ENCODE results near the gene AUTS2.

Gene AUTS2

DNA sequence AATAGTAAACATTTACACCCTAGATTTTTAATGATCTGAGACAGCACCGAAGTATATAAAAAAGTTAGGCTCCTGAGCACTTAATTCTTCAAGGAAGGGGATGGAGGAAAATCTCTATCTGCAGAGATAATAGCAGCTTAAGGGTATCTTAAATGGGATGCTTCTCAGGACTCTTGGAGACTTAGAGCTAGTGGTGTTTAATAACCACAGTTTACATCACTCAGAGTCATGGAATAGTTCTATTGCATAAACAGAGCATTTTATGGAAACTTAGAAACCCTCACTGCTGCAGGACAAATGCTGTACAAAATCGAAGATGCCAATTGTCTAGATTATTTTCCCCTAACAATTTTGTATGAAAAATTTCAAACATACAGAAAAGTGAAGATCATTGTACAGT, 1134.8 kb downstream of the AUTS2 start:
- Histone ChIP-seq H3K27ac (ENCODE audit: low read length) (no peak overlapping the region), H3K36me3 (ENCODE audit: insufficient read depth, low read depth, low read length) (peaks cover 26% of the 10 kb centered on the region), H3K27me3 (ENCODE audit: insufficient read depth, low read length) (no peaks in the 10 kb centered on the region), H3K4me1 (ENCODE audit: insufficient read depth, low read length) (peaks cover 45% of the 10 kb centered on the region), H3K9ac (ENCODE audit: low read depth, low read length) (no peak overlapping the region), H3K9me3 (ENCODE audit: insufficient read depth, low read depth, low read length) (peaks cover 6% of the 10 kb centered on the region; the same call in 1 of the 2 replicates), H3K4me3 (ENCODE audit: low read length) (no peak overlapping the region)

DNA sequence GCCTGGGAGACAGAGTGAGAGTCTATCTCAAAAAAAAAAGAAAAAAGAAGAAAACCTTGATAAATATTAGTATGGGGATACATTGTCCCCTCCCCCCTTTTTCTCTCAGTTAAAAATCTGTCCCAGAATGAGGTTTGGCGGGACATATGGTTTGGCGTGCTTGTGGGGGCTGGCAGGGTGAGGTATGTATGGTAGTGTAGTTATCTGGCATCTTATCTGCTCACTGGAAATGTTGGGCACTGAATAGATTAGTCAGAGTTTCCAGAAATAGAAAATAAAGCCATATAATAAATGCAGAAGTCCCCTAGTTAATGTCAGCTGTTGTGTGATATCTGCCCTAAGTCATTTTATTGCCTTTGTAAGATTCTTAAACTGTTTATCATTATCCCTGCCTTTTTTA, 1136.1 kb downstream of the AUTS2 start:
- Histone ChIP-seq H3K36me3 (ENCODE audit: insufficient read depth, low read depth, low read length) (peaks cover 33% of the 10 kb centered on the region), H3K4me1 (ENCODE audit: insufficient read depth, low read length) (peaks cover 42% of the 10 kb centered on the region)

DNA sequence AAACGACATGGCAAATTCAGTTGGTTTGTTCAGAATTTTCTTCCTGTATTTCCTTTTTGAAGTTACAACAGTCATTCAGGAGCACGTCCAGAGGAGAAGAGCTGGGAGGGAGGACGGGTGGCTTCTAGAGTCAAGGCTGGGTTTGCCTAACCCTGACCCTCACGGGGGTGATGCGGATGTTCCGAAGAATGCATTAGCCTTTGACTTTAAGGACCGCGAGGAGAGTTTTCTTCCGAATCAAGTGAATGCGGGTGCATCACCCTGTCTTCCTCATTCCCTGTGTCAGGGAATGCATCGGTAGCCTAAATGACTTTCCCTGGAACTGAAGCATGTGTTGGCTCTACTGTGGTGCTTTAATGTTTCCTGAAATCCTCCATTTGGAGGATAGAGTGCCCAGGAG, 1137.0 kb downstream of the AUTS2 start:
- no peak overlapping the region for H3K9ac ChIP-seq (ENCODE audit: low read depth, low read length)

More for the DNA sequence above, 1136.1 kb downstream of the AUTS2 start:
- Histone ChIP-seq H3K9ac (ENCODE audit: low read depth, low read length) (no peak overlapping the region), H3K4me3 (ENCODE audit: low read length) (no peak overlapping the region), H3K27me3 (ENCODE audit: insufficient read depth, low read length) (no peaks in the 10 kb centered on the region), H3K9me3 (ENCODE audit: insufficient read depth, low read depth, low read length) (peaks cover 6% of the 10 kb centered on the region; the same call in 1 of the 2 replicates), H3K27ac (ENCODE audit: low read length) (no peak overlapping the region)

DNA sequence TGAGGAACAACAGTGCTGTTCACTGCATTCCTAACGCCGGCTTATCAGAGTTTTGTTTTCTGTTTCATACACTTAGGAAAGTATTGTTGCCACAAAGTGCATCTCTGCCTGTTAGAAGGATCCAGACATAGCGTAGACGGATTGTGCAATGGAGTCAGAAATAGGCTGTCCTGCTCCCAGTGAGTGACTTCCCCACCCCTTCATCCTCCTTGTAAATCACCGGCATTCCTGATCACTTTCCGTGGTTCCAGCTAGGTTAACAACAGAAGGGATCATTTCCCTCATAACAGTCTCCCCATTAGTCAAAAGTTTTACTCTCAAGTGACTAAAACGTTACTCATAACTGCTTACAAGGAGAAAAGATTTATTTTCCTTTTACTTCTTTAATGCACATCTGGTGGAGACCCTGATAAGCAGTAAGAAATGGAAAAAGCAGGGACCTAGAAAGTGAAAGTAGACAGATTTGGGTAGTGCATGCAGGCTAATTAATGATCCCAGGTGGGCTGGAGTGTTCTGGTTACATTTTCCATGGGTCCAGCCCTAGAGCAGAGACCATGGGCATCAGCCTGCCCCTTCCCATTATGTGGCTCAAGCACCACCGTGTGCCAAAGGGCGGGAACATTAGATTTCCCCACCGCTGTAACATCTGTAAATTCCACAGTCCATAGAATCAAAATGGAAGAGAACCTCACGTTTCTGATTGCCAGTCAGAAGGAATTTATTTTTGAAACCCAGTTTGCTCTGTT, 1138.6 kb downstream of the AUTS2 start:
- H3K9ac ChIP-seq (ENCODE audit: low read depth, low read length): no peak overlapping the region
- H3K27me3 ChIP-seq (ENCODE audit: insufficient read depth, low read length): no peaks in the 10 kb centered on the region
- no peak overlapping the region for H3K27ac ChIP-seq (ENCODE audit: low read length)
- no peak overlapping the region for H3K4me3 ChIP-seq (ENCODE audit: low read length)
- H3K9me3 ChIP-seq (ENCODE audit: insufficient read depth, low read depth, low read length): no peaks in the 10 kb centered on the region
- H3K36me3 ChIP-seq (ENCODE audit: insufficient read depth, low read depth, low read length): peaks cover 19% of the 10 kb centered on the region; the same call in 1 of the 2 replicates
- H3K4me1 ChIP-seq (ENCODE audit: insufficient read depth, low read length): peaks cover 43% of the 10 kb centered on the region

More for the DNA sequence above, 1137.0 kb downstream of the AUTS2 start:
- Histone ChIP-seq H3K36me3 (ENCODE audit: insufficient read depth, low read depth, low read length) (peaks cover 24% of the 10 kb centered on the region; the same call in 1 of the 2 replicates), H3K4me1 (ENCODE audit: insufficient read depth, low read length) (peaks cover 39% of the 10 kb centered on the region), H3K4me3 (ENCODE audit: low read length) (no peak overlapping the region), H3K27me3 (ENCODE audit: insufficient read depth, low read length) (no peaks in the 10 kb centered on the region), H3K27ac (ENCODE audit: low read length) (no peak overlapping the region), H3K9me3 (ENCODE audit: insufficient read depth, low read depth, low read length) (peaks cover 4% of the 10 kb centered on the region; the same call in 1 of the 2 replicates)

DNA sequence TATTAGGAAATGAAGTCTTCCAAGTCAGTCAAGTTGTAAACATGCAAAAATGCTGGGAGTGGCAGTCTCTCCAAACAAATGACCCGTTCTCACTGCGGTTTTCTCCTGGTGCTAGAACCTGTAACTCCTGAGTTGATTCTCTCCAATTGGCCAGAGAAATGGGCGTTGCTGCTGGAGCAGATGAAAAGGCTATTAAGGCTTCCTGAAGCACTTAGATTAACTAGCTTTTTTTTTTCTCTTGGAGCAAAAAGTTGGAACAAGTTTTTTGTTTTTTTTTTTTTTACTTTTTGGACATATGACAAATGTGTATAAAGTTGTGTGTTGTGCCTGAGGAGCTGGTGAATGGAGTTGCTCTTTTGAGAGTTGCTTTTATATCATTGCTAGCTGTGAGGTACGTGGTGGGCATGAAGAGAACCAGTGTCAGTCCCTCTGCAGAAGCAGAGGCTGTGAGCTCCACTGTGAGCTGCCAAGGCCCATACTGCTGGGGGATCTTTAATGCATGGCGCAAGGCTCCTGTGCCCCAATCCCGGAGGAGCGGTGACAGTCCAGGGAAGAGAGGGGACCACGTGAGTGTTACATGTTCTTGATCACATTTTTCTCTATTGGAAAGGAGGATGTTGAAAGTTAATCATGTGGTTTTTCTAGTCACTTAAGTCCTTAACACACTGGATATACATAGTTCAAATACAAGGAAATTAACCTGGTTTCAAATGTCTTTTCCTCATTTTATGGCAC, 1140.0 kb downstream of the AUTS2 start:
- Histone ChIP-seq H3K27ac (ENCODE audit: low read length) (no peak overlapping the region), H3K9me3 (ENCODE audit: insufficient read depth, low read depth, low read length) (no peaks in the 10 kb centered on the region), H3K4me3 (ENCODE audit: low read length) (no peak overlapping the region), H3K4me1 (ENCODE audit: insufficient read depth, low read length) (peaks cover 44% of the 10 kb centered on the region), H3K27me3 (ENCODE audit: insufficient read depth, low read length) (no peaks in the 10 kb centered on the region), H3K9ac (ENCODE audit: low read depth, low read length) (no peak overlapping the region), H3K36me3 (ENCODE audit: insufficient read depth, low read depth, low read length) (peaks cover 16% of the 10 kb centered on the region; the same call in 1 of the 2 replicates)

DNA sequence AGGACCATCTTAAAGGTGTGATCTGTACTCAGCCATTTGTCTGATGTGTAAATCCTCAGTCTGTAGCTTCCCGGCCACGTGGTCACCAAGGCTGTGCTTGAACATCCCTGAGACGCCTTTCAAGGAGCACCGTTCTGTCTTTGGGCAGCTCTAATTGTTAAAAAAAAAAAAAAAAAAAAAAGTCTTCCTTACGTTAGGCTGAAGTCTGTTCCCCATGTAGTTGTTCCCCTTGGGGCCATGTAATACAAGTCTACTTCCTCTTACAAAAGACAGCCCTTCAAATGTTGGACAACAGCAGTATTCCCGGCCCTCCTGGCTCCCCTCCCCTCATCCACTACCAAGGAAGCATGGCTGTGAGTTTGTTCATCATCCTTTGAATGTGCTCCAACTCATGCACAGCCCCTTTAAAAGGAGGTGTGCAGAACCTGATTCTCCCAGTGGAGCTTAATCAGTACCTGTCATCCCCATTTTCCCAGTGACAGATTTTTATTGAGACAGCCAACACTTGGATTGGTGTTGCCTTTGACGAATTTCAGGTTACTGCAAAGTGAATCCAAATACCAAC, 1141.5 kb downstream of the AUTS2 start:
- no peak overlapping the region for H3K9ac ChIP-seq (ENCODE audit: low read depth, low read length)
- H3K27me3 ChIP-seq (ENCODE audit: insufficient read depth, low read length): no peaks in the 10 kb centered on the region
- H3K27ac ChIP-seq (ENCODE audit: low read length): no peak overlapping the region
- H3K4me3 ChIP-seq (ENCODE audit: low read length): no peak overlapping the region
- peaks cover 41% of the 10 kb centered on the region for H3K4me1 ChIP-seq (ENCODE audit: insufficient read depth, low read length)
- H3K9me3 ChIP-seq (ENCODE audit: insufficient read depth, low read depth, low read length): no peaks in the 10 kb centered on the region
- peaks cover 22% of the 10 kb centered on the region; the same call in 1 of the 2 replicates for H3K36me3 ChIP-seq (ENCODE audit: insufficient read depth, low read depth, low read length)

DNA sequence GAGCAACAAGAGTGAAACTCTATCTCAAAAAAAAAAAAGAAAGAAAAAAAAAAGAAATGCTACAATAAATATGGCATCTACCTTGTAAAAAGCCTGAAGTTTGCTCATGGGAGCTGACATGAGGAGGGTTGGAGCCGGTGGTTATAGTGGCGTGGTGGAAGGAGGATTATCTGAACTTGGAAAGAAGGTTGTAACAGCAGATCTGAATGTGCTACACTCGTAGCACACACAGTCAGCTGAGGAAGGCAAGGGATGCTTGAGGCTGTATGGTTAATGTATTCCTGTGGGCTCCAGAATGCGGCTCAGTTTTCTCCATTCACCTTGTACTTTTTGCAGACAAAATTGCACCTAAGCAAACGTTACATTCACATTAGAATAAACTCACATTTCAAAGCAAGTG, 1143.4 kb downstream of the AUTS2 start:
- Histone ChIP-seq H3K36me3 (ENCODE audit: insufficient read depth, low read depth, low read length) (peaks cover 26% of the 10 kb centered on the region; the same call in 1 of the 2 replicates), H3K4me3 (ENCODE audit: low read length) (no peak overlapping the region), H3K9me3 (ENCODE audit: insufficient read depth, low read depth, low read length) (no peaks in the 10 kb centered on the region), H3K4me1 (ENCODE audit: insufficient read depth, low read length) (peaks cover 26% of the 10 kb centered on the region), H3K27ac (ENCODE audit: low read length) (no peak overlapping the region), H3K27me3 (ENCODE audit: insufficient read depth, low read length) (no peaks in the 10 kb centered on the region), H3K9ac (ENCODE audit: low read depth, low read length) (no peak overlapping the region)

DNA sequence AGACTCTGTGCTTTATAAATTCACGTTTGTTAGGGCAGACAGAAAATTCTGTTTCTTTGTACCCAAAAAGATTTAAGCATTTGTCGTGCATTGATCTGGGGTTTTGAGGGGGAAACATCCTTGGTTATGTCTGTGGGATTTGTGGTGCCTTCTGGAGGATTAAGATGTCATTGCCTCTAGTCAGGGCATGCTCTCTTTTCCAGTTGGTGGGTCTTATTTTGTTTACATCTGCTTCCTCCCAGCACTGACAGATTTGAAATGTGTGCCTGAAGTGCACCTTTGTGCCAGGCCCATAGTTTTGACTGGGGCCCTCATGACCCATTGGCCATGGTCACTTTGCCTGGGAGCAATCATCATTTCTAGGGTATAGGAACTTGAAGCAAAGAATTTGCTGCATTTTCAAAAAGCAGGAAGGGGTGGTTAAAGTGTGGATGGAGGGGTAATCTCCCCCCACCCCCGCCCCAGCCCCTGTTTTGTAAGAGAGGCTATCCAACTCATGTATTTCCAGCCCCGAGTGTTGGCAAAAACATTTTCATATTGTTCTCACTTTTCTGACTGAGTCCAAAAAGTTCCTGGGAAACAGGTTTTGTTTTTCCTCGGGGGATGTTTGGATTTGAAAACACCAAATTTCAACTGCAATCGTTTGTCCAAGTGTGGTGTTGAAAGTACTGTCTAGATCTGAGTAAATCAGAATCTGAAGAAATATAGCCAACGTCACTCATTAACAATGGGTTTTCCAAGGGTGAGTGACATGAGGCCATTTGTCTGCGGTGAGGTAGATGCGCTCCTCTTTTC, 1145.5 kb downstream of the AUTS2 start:
- Histone ChIP-seq H3K4me3 (ENCODE audit: low read length) (no peak overlapping the region), H3K9ac (ENCODE audit: low read depth, low read length) (no peak overlapping the region), H3K27ac (ENCODE audit: low read length) (no peak overlapping the region), H3K36me3 (ENCODE audit: insufficient read depth, low read depth, low read length) (peaks cover 21% of the 10 kb centered on the region; the same call in 1 of the 2 replicates), H3K27me3 (ENCODE audit: insufficient read depth, low read length) (no peaks in the 10 kb centered on the region), H3K9me3 (ENCODE audit: insufficient read depth, low read depth, low read length) (no peaks in the 10 kb centered on the region), H3K4me1 (ENCODE audit: insufficient read depth, low read length) (peaks cover 12% of the 10 kb centered on the region)

DNA sequence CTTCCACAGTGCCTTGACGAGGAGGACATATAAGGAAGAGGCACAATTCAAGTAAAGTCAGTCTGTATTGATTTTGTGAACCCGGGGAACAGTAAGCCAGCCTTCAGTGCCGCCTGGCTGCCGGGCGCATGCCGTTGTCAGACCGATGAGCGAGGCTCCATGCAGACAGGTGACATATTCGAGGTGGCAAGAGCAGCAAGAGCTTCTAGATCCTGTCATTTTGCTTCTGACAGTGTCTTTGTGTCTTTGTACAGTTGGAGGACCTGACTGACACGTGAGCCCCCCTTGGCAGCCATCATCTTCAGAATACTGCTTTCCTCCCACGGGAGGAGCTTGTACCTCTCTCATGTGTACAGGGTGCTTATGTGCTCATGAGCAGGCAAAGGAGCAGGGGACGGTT, 1146.2 kb downstream of the AUTS2 start:
- Histone ChIP-seq H3K4me1 (ENCODE audit: insufficient read depth, low read length) (peaks cover 15% of the 10 kb centered on the region), H3K9ac (ENCODE audit: low read depth, low read length) (no peak overlapping the region), H3K4me3 (ENCODE audit: low read length) (no peak overlapping the region), H3K27ac (ENCODE audit: low read length) (no peak overlapping the region), H3K9me3 (ENCODE audit: insufficient read depth, low read depth, low read length) (no peaks in the 10 kb centered on the region), H3K36me3 (ENCODE audit: insufficient read depth, low read depth, low read length) (peaks cover 18% of the 10 kb centered on the region; the same call in 1 of the 2 replicates), H3K27me3 (ENCODE audit: insufficient read depth, low read length) (no peaks in the 10 kb centered on the region)

DNA sequence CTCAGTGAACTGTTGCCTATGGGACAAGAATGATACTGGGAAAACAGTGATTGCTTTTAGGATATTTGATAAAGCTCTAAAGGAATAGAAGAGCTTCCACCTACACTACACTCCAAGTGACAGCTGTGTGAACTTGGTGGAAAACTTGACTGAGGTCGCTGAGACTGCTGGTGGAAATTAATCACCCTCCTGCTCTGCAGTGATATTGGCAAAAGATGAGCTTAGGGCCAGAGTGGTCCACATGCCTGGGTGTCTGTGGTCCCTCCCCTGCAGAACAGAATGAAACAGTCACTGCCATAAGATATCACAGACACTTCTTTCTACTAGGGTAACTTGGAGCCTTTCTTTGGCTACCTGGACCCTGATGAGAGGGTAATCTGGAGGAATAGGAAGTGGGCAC, 1151.6 kb downstream of the AUTS2 start:
- peaks cover 16% of the 10 kb centered on the region for H3K4me1 ChIP-seq (ENCODE audit: insufficient read depth, low read length)
- H3K4me3 ChIP-seq (ENCODE audit: low read length): no peak overlapping the region
- H3K9ac ChIP-seq (ENCODE audit: low read depth, low read length): no peak overlapping the region
- H3K27me3 ChIP-seq (ENCODE audit: insufficient read depth, low read length): no peaks in the 10 kb centered on the region
- no peak overlapping the region for H3K27ac ChIP-seq (ENCODE audit: low read length)
- peaks cover 11% of the 10 kb centered on the region; the same call in 1 of the 2 replicates for H3K36me3 ChIP-seq (ENCODE audit: insufficient read depth, low read depth, low read length)
- H3K9me3 ChIP-seq (ENCODE audit: insufficient read depth, low read depth, low read length): no peaks in the 10 kb centered on the region

DNA sequence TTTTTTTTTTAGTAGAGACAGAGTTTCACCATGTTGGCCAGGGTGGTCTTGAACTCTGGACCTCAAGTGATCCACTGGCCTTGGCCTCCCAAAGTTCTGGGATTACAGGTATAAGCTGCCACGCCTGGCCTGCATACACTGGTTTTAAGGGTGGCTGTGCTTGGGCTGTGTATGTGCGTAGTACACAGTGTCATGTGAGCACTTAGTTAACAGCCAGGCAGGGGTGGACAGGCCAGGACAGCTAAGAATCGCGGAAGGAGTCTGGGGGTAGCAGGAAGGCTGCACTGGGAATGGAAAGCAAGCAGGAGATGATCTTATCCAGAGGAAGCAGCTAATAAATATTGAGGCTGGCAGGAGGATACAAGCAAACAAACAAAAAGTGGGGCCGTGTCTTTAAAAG, 1153.6 kb downstream of the AUTS2 start:
- peaks cover 16% of the 10 kb centered on the region for H3K4me1 ChIP-seq (ENCODE audit: insufficient read depth, low read length)
- H3K9me3 ChIP-seq (ENCODE audit: insufficient read depth, low read depth, low read length): no peaks in the 10 kb centered on the region
- H3K9ac ChIP-seq (ENCODE audit: low read depth, low read length): no peak overlapping the region
- no peaks in the 10 kb centered on the region for H3K27me3 ChIP-seq (ENCODE audit: insufficient read depth, low read length)
- H3K4me3 ChIP-seq (ENCODE audit: low read length): no peak overlapping the region
- H3K36me3 ChIP-seq (ENCODE audit: insufficient read depth, low read depth, low read length): peaks cover 7% of the 10 kb centered on the region; the same call in 1 of the 2 replicates
- H3K27ac ChIP-seq (ENCODE audit: low read length): no peak overlapping the region

All from iPS-20b (cell line).